Endothelial cell of umbilical vein (primary cell): Measurements from ENCODE around the gene SIM1.

Experiments used
- CTCF ChIP-seq, 2 donors: IDR thresholded peaks; 1 replicate in 1 of 2; 2 replicates in 1 of 2; pipeline ENCODE4 v1.5.1; 2011; ENCODE audit warnings: low read length in 2 of 2, mild to moderate bottlenecking in 2 of 2, moderate library complexity in 2 of 2, control low read depth in 1 of 2, inconsistent platforms in 1 of 2, low read depth in 1 of 2; ENCODE audit not compliant: insufficient read depth in 1 of 2; ENCODE audit errors: extremely low read depth in 1 of 2
- EZH2 ChIP-seq: IDR thresholded peaks from 2 replicates; pipeline ENCODE4 v1.6.1; 2012; ENCODE audit warnings: borderline replicate concordance, low read depth, mild to moderate bottlenecking, moderate library complexity, low read length, inconsistent platforms; ENCODE audit not compliant: severe bottlenecking
- JUN ChIP-seq: IDR thresholded peaks from 2 replicates; pipeline ENCODE4 v1.6.1; 2011; ENCODE audit warnings: borderline replicate concordance, low read depth; ENCODE audit not compliant: insufficient read length, insufficient read depth
- POLR2A ChIP-seq: IDR thresholded peaks from 2 replicates; pipeline ENCODE4 v1.6.1; 2012; ENCODE audit warnings: low read depth, mild to moderate bottlenecking, control low read depth, low read length
- POLR2AphosphoS5 ChIP-seq: IDR thresholded peaks from 2 replicates; pipeline ENCODE4 v1.6.1; 2012; ENCODE audit warnings: low read depth, mild to moderate bottlenecking, control low read depth, low read length, moderate library complexity; ENCODE audit not compliant: insufficient read depth
- TF ChIP-seq, protein P1 (sequence below): IDR thresholded peaks from 2 replicates; pipeline ENCODE4 v1.6.1; 2011; ENCODE audit not compliant: insufficient read depth, insufficient read length

DNA sequence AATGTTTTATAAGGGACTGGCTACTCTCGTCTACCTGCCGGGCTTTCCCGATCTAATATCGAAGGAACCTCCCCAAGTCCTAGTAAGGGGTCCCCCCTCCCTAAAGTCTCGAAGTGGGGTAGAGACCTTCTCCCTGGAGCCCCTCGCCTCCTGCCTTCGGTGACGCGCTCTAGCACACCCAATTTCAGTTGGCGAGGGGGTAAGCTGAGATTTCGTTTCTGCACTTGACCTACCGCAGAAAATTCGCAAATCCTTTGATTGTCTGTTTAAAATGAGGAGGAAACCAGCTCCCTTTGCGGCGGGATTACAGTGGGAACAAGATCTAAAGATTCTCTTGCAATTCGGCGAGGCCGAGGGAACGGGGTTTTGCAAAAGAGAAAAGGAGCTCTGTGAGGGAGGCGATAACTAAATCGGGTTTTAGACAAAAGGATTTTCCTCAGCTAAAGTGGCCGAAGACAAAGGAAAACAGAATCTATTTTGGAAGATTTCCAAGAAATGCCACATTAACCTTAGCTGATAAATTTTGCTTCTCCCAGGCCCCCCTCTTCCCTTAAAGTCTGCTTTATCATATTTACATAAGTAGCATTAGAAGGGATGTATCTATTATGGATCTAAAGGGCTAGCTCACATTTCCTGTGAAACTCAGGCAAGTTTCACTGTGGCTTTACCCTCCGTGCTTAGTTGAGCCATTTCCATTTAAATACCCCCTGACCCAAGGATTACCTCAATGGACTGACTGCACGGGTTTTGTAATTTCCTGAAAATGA, 8.4 kb downstream of the SIM1 start:
- no peak for TF ChIP-seq CTCF (IDR thresholded peaks at IDR 0.05; ENCODE audit: extremely low read depth in 1 of 2, insufficient read depth in 1 of 2, low read depth in 1 of 2, low read length in 2 of 2)
- no peak for TF ChIP-seq POLR2AphosphoS5
- peak; percentile 88 for TF ChIP-seq EZH2
- no peak for TF ChIP-seq POLR2A
- TF ChIP-seq, protein P1, sequence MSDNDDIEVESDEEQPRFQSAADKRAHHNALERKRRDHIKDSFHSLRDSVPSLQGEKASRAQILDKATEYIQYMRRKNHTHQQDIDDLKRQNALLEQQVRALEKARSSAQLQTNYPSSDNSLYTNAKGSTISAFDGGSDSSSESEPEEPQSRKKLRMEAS = no peak
- no peak for TF ChIP-seq JUN
